Calu3 (cell line): ENCODE data around the gene SCN5A. TPM values are rescaled to one million over a fixed set of nuclear protein-coding genes. Genes with fewer than 3 reads are reported as not detected.

ENCODE experiments used
- BruUV-seq: library from RNA; stranded (reverse); fragments of 400-500 nt; replicated peaks from 2 replicates; lab custom pipeline; 2021; lab: Mats Ljungman, UMichigan
- CTCF ChIA-PET: fragments of 300-600 bp; sonication (Branson Sonifier 250); formaldehyde crosslinking; loops from one replicate; lab custom pipeline; 2022; ENCODE audit warnings: antibody characterized with exemption; lab: Charles Lee
- DNase-seq: peaks from one replicate; pipeline ENCODE4 v3.0.0; 2022
- H3K27ac Mint-ChIP-seq: one replicate; pipeline ENCODE4 v1.8.0; 2022; ENCODE audit warnings: mixed read lengths; ENCODE audit not compliant: unreplicated experiment
- H3K27me3 Mint-ChIP-seq: one replicate; pipeline ENCODE4 v1.8.0; 2022; ENCODE audit warnings: mixed read lengths; ENCODE audit not compliant: unreplicated experiment
- H3K36me3 Mint-ChIP-seq: one replicate; pipeline ENCODE4 v1.8.0; 2022; ENCODE audit warnings: mild to moderate bottlenecking, moderate library complexity, mixed read lengths; ENCODE audit not compliant: insufficient read depth, unreplicated experiment
- H3K4me1 Mint-ChIP-seq: one replicate; pipeline ENCODE4 v1.8.0; 2022; ENCODE audit warnings: mild to moderate bottlenecking, low read depth, mixed read lengths; ENCODE audit not compliant: unreplicated experiment
- H3K4me3 Mint-ChIP-seq: one replicate; pipeline ENCODE4 v1.8.0; 2022; ENCODE audit warnings: mild to moderate bottlenecking, low read depth, moderate library complexity, mixed read lengths; ENCODE audit not compliant: unreplicated experiment
- H3K9me3 Mint-ChIP-seq: one replicate; pipeline ENCODE4 v1.8.0; 2022; ENCODE audit warnings: low read depth, mixed read lengths; ENCODE audit not compliant: unreplicated experiment
- intact Hi-C: fragments of 100-400 bp; cut with micrococcal nuclease; formaldehyde crosslinking; loops from one replicate; pipeline ENCODE4 v1.10.0; 2022; ENCODE audit not compliant: unreplicated experiment
- total RNA-seq: library from RNA; stranded (reverse); gene quantifications from 2 replicates; pipeline ENCODE4 v1.2.3, GENCODE V29; 2022
- TF ChIP-seq, protein P1 (sequence below): fragments of 200-600 bp; IDR thresholded peaks from one replicate; pipeline ENCODE4 v1.8.0; 2022; ENCODE audit warnings: antibody characterized with exemption; ENCODE audit not compliant: unreplicated experiment

SCN5A gene
- total RNA-seq, 1 experiment from 2014 or later: 0.61 TPM

GRCh38 chr3:38534180-38534579 is 115.3 kb downstream of the SCN5A start:
- no peaks in the 10 kb centered on the region for H3K27me3 Mint-ChIP-seq
- CTCF ChIA-PET: no interaction called here
- no peak overlapping the region for H3K27ac Mint-ChIP-seq
- H3K4me3 Mint-ChIP-seq: no peak overlapping the region
- H3K4me1 Mint-ChIP-seq: no peaks in the 10 kb centered on the region
- DNase-seq: no peak
- BruUV-seq: no TSS peak
- peaks cover 3% of the 10 kb centered on the region for H3K36me3 Mint-ChIP-seq
- TF ChIP-seq, protein P1, sequence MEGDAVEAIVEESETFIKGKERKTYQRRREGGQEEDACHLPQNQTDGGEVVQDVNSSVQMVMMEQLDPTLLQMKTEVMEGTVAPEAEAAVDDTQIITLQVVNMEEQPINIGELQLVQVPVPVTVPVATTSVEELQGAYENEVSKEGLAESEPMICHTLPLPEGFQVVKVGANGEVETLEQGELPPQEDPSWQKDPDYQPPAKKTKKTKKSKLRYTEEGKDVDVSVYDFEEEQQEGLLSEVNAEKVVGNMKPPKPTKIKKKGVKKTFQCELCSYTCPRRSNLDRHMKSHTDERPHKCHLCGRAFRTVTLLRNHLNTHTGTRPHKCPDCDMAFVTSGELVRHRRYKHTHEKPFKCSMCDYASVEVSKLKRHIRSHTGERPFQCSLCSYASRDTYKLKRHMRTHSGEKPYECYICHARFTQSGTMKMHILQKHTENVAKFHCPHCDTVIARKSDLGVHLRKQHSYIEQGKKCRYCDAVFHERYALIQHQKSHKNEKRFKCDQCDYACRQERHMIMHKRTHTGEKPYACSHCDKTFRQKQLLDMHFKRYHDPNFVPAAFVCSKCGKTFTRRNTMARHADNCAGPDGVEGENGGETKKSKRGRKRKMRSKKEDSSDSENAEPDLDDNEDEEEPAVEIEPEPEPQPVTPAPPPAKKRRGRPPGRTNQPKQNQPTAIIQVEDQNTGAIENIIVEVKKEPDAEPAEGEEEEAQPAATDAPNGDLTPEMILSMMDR: no peak
- intact Hi-C loops: no loop called here
- H3K9me3 Mint-ChIP-seq: peaks cover 3% of the 10 kb centered on the region

GRCh38 chr3:38533285-38533976 is 116.1 kb downstream of the SCN5A start:
- no TSS peak for BruUV-seq
- H3K4me3 Mint-ChIP-seq: no peak overlapping the region
- intact Hi-C loops: no loop called here
- TF ChIP-seq, protein P1: no peak
- CTCF ChIA-PET: no interaction called here
- peaks cover 3% of the 10 kb centered on the region for H3K9me3 Mint-ChIP-seq
- H3K27ac Mint-ChIP-seq: no peak overlapping the region
- H3K4me1 Mint-ChIP-seq: no peaks in the 10 kb centered on the region
- H3K36me3 Mint-ChIP-seq: no peaks in the 10 kb centered on the region
- H3K27me3 Mint-ChIP-seq: no peaks in the 10 kb centered on the region
- no peak for DNase-seq

DNA sequence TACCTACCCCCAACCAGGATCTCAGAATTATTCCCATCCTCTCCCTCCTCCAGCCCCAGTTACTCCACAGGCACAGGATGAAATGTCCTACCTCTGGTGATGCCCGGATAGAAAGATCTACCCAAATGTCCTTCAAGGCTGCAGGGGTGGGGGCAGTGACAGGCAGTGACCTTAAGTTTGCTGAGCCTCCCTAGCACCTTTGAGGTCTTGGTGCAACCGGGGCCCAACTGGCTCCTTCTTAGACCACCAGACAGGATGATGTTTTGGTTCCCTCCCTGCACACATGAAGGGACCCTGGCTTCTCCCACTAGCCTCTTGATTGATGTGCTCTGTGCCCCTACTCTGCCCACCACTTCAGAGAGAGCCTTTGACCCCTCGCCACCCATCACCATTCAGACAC is 117.0 kb downstream of the SCN5A start:
- no peaks in the 10 kb centered on the region for H3K4me1 Mint-ChIP-seq
- no peaks in the 10 kb centered on the region for H3K27me3 Mint-ChIP-seq
- H3K9me3 Mint-ChIP-seq: peaks cover 3% of the 10 kb centered on the region
- no peak for DNase-seq
- intact Hi-C loops: no loop called here
- CTCF ChIA-PET: no interaction called here
- no peaks in the 10 kb centered on the region for H3K36me3 Mint-ChIP-seq
- no peak overlapping the region for H3K27ac Mint-ChIP-seq
- BruUV-seq: no TSS peak
- H3K4me3 Mint-ChIP-seq: no peak overlapping the region
- TF ChIP-seq, protein P1: no peak

GRCh38 chr3:38528457-38528856 is 121.0 kb downstream of the SCN5A start:
- CTCF ChIA-PET: interaction anchor here (0.8 kb wide), 1 partner anchor 122 kb away, joined by 4 read pairs; no protein-coding TSS in a partner anchor
- TF ChIP-seq, protein P1: no peak

More at GRCh38 chr3:38528457-38528856, 121.0 kb downstream of the SCN5A start:
- H3K4me3 Mint-ChIP-seq: no peak overlapping the region
- H3K4me1 Mint-ChIP-seq: no peaks in the 10 kb centered on the region
- intact Hi-C loops: loop anchor here (10.0 kb wide), 1 partner anchor 476 kb away; no protein-coding TSS in a partner anchor
- H3K9me3 Mint-ChIP-seq: no peaks in the 10 kb centered on the region
- BruUV-seq: no TSS peak
- no peaks in the 10 kb centered on the region for H3K36me3 Mint-ChIP-seq
- no peak overlapping the region for H3K27ac Mint-ChIP-seq
- H3K27me3 Mint-ChIP-seq: no peaks in the 10 kb centered on the region
- DNase-seq: no peak
